Ovary (tissue), 9 donors: ENCODE data around the gene NHLRC1. TPM values are rescaled to one million over a fixed set of nuclear protein-coding genes. Genes with fewer than 3 reads are reported as not detected.

ENCODE experiments used
- DNase-seq, 5 donors: peaks; one replicate each; pipeline ENCODE4 v3.0.0-alpha.2; 2019 to 2020
- H3K27ac ChIP-seq, 2 donors: fragments of 200-600 bp; one replicate each; pipeline versions ENCODE4 v1.5.1 to v1.8.0; 2019 to 2022
- H3K27me3 ChIP-seq: fragments of 200-600 bp; one replicate; pipeline ENCODE4 v1.8.0; 2022
- H3K36me3 ChIP-seq: fragments of 200-600 bp; sonication (generic); one replicate; pipeline ENCODE4 v1.5.1; 2019
- H3K4me1 ChIP-seq: one replicate; pipeline ENCODE4 v1.8.1; 2013; ENCODE audit warnings: mild to moderate bottlenecking, moderate library complexity; ENCODE audit not compliant: insufficient read depth
- H3K4me3 ChIP-seq: fragments of 200-600 bp; sonication (generic); one replicate; pipeline ENCODE4 v1.5.1; 2017
- H3K9me3 ChIP-seq, 2 donors: fragments of 200-600 bp in 1 of 2; sonication (generic) in 1 of 2; one replicate each; pipeline versions ENCODE4 v1.5.1 to v1.8.1; 2013 to 2019; ENCODE audit warnings: mild to moderate bottlenecking in 1 of 2, moderate library complexity in 1 of 2
- EP300 ChIP-seq: sonication (generic); formaldehyde crosslinking; IDR thresholded peaks from one replicate; pipeline ENCODE4 v1.6.1; 2017; ENCODE audit warnings: antibody characterized with exemption
- POLR2A ChIP-seq: fragments of 450-650 bp; IDR thresholded peaks from one replicate; pipeline ENCODE4 v1.6.1; 2017; ENCODE audit warnings: antibody characterized with exemption, mild to moderate bottlenecking, moderate library complexity
- WGBS, 3 donors: extraction: QIAGEN DNeasy Blood & Tissue Kit in 1 of 3; methylation state at CpG; one replicate each; pipeline versions ENCODE4 v1.1.5 to v1.1.7; 2013 to 2017; 5-methylcytosine and 5-hydroxymethylcytosine counted together
- intact Hi-C, 4 donors: fragments of 100-400 bp; cut with DNase I; formaldehyde crosslinking; loops; one replicate each; pipeline versions ENCODE4 v1.11.0 to v1.15.1; 2022 to 2023
- polyA plus RNA-seq, 2 donors: library from polyadenylated mRNA; stranded (reverse); fragments of 200-250 nt in 1 of 2; fragments of 350-450 nt in 1 of 2; fragmentation: Illumina TruSeq in 1 of 2; extraction: RNeasy Lipid Tissue Mini Kit (QIAGEN cat#74804) in 1 of 2; gene quantifications; one replicate each; pipeline ENCODE4 v1.2.3, GENCODE V29; 2013 to 2014
- total RNA-seq, 7 donors: library from RNA; depleted of rRNA in 2 of 7; stranded (reverse); fragments of >200 nt in 2 of 7; fragmentation: NEBNext Ultra II Directional in 3 of 7; extraction: Animal tissue kit (Norgen Biotek cat#: 25700) in 3 of 7; gene quantifications; one replicate each; pipeline versions ENCODE4 v1.1.0 to v1.2.4, GENCODE V29; 2016 to 2023
- TF ChIP-seq, protein P1 (sequence below), 3 donors: fragments of 450-650 bp in 2 of 3; fragments of 200-600 bp in 1 of 3; IDR thresholded peaks; one replicate each; pipeline versions ENCODE4 v1.5.1 to v1.8.0; 2016 to 2022; ENCODE audit warnings: antibody characterized with exemption in 3 of 3, mild to moderate bottlenecking in 1 of 3
- donor health status: DM: no; HTN: no; CAD: no; lungs with moderate emphysema.
- donor health status: DM: no; HTN: no; CAD: no.
- donor health status: Bipolar disorder and iron deficiency.
- donor health status: DM: yes; HTN: yes; CAD: no.
- donor health status: DM: no; HTN: no; CAD: no.
- donor health status: DM: yes; HTN: yes; CAD: no.

Gene NHLRC1
- total and polyA plus RNA-seq, 9 donors, result 0.46 to 1.7 (median 1.2) TPM

DNA sequence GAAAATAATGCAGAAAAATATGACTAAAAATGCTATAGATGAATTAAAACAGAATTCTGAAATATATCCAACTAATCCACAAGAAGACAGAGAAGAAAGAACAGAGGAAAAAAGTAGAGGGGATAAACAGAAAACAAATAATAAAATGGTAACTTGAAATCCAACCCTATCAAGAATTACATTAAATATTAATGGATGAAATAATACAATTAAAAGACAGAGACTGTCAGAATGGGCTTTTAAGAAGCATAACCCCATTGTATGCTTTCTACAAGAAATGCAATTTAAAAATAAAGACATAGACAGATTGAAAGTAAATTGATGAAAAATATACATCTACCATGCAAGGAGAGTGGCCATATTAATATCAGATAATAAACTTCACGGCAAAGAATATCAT, 15.4 kb downstream of the NHLRC1 start:
- Histone ChIP-seq H3K27me3 (no peaks in the 10 kb centered on the region), H3K27ac (no peak overlapping the region), H3K9me3 (no peaks in the 10 kb centered on the region), H3K4me1 (no peaks in the 10 kb centered on the region), H3K4me3 (no peak overlapping the region), H3K36me3 (no peaks in the 10 kb centered on the region)
- TF ChIP-seq EP300 (no peak), POLR2A (no peak)
- TF ChIP-seq, protein P1, sequence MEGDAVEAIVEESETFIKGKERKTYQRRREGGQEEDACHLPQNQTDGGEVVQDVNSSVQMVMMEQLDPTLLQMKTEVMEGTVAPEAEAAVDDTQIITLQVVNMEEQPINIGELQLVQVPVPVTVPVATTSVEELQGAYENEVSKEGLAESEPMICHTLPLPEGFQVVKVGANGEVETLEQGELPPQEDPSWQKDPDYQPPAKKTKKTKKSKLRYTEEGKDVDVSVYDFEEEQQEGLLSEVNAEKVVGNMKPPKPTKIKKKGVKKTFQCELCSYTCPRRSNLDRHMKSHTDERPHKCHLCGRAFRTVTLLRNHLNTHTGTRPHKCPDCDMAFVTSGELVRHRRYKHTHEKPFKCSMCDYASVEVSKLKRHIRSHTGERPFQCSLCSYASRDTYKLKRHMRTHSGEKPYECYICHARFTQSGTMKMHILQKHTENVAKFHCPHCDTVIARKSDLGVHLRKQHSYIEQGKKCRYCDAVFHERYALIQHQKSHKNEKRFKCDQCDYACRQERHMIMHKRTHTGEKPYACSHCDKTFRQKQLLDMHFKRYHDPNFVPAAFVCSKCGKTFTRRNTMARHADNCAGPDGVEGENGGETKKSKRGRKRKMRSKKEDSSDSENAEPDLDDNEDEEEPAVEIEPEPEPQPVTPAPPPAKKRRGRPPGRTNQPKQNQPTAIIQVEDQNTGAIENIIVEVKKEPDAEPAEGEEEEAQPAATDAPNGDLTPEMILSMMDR (IDR thresholded peaks at IDR 0.05), result no peak
- WGBS, 3 donors, result 97 to 100% (median 97%) methylated on average over 1 of the region's 1 CpG
- DNase-seq, result no peak
- intact Hi-C loops, result no loop called here

DNA sequence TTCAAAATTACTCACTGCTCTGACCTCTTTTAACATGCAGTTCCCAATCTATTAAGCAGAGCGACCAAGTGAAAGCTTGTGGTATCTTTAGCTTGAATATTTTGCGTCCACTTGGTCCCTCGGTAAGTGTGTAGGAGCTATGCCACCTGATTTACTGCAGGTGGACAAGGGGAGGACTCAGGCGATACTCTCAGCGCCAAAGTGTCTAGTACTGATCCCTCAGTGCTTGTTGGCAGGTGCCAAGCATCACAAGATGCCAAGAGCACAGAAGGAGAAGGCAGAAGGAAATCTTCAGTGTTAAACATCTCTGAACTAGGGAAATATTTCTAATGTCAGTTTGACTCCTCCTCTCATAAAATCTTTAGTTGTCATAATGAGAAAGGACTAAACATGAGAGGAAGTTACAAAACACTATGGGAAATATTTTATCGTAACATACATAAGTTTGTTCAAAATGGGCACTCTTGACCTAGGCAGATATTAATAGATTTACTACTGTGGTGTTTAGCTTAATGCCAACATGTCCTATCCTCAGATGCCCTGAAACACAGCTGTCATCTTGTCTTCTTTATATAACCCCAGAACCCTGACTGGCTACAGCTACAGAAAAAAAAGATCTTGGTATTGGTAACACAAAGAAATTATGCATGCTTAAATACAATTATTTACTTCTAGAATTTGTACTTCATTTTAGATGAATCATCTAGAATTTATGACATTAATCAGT, 19.5 kb downstream of the NHLRC1 start:
- H3K4me1 ChIP-seq, result no peaks in the 10 kb centered on the region
- no peaks in the 10 kb centered on the region for H3K9me3 ChIP-seq
- H3K4me3 ChIP-seq, result no peak overlapping the region
- no peaks in the 10 kb centered on the region for H3K36me3 ChIP-seq
- TF ChIP-seq, protein P1 (IDR thresholded peaks at IDR 0.05), result no peak
- TF ChIP-seq EP300 (no peak), POLR2A (no peak)
- no peak for DNase-seq
- intact Hi-C loops, result no loop called here
- H3K27ac ChIP-seq, result no peak overlapping the region
- no peaks in the 10 kb centered on the region for H3K27me3 ChIP-seq
- 62 to 72% (median 70%) methylated on average over 6 of the region's 6 CpGs for WGBS, 3 donors

DNA sequence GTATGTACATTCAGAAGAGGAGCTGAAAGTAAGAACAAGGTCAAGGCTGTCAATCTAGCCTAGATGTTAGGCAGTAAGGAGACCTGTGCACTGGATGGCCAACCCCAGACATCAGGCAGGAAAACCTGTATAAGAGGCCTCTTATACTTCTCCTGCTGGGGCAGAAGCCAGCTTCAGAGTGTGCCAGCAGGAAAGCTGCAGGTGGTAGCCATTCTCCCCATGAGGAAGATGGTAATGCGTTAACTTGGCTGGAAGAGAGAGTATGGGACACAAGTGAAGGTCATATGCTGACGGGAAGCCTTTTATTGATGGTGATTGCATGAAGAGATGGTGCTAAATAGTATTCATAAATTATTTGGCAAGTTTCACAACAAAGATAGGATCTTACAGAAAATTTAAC, 20.6 kb downstream of the NHLRC1 start:
- TF ChIP-seq, protein P1 (IDR thresholded peaks at IDR 0.05), result no peak
- TF ChIP-seq EP300, result no peak
- TF ChIP-seq POLR2A, result no peak
- WGBS, 3 donors, result 66 to 86% (median 70%) methylated on average over 2 of the region's 2 CpGs
- no peak for DNase-seq
- intact Hi-C loops, result no loop called here
- Histone ChIP-seq H3K4me1 (no peaks in the 10 kb centered on the region), H3K4me3 (no peak overlapping the region), H3K27ac (no peak overlapping the region), H3K36me3 (no peaks in the 10 kb centered on the region), H3K27me3 (no peaks in the 10 kb centered on the region), H3K9me3 (no peaks in the 10 kb centered on the region)

DNA sequence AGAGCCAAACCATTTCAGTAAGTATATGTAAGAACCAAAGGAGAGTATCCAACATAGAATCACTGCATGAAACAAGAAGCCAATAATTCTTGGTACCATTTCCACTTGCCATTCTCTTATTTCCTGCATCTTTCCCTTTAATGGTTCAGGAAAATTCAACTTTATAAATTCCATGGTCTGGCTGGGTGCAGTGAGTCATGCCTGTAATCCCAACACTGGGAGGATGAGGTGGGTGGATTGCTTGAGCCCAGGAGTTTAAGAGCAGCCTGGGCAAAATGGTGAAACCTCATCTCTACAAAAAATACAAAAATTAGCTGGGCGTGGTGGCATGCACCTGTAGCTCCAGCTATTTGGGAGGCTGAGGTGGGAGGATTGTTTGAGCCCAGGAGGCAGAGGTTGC, 21.2 kb downstream of the NHLRC1 start:
- TF ChIP-seq POLR2A (no peak), EP300 (no peak)
- TF ChIP-seq, protein P1 (IDR thresholded peaks at IDR 0.05), result no peak
- intact Hi-C loops, result no loop called here
- 85 to 97% (median 93%) methylated on average over 1 of the region's 1 CpG for WGBS, 3 donors
- H3K36me3 ChIP-seq, result no peaks in the 10 kb centered on the region
- DNase-seq, result no peak
- H3K4me1 ChIP-seq, result no peaks in the 10 kb centered on the region
- H3K27ac ChIP-seq, result no peak overlapping the region
- no peaks in the 10 kb centered on the region for H3K27me3 ChIP-seq
- no peaks in the 10 kb centered on the region for H3K9me3 ChIP-seq
- no peak overlapping the region for H3K4me3 ChIP-seq
